A549 (cell line): ENCODE data around the gene JAGN1. TPM values are rescaled to one million over a fixed set of nuclear protein-coding genes. Genes with fewer than 3 reads are reported as not detected.

Experiments
- ATAC-seq, 2 experiments: fragments of 200-7000 bp in 1 of 2; fragments of >200 bp in 1 of 2; cut with Nextera tagmentation in 1 of 2; cut with Tn5 transposase in 1 of 2; 3 replicates each; pipeline versions ENCODE4 v1.8.0 to v1.9.1; 2018 to 2020; ENCODE audit warnings: mild to moderate bottlenecking in 1 of 2, moderate library complexity in 1 of 2
- CTCF ChIA-PET: fragments of 300-600 bp; sonication (Branson Sonifier 250); formaldehyde crosslinking; extraction: SDS; loops from one replicate; lab custom pipeline; 2021; ENCODE audit warnings: antibody characterized with exemption, inconsistent platforms; lab: Yijun Ruan, JAX
- POLR2A ChIA-PET: fragments of 350-600 bp; formaldehyde crosslinking; extraction: SDS; loops from one replicate; lab custom pipeline; 2021; ENCODE audit warnings: antibody characterized with exemption, inconsistent platforms; lab: Yijun Ruan, JAX
- DNase-seq, 2 experiments: peaks; one replicate each; pipeline versions ENCODE4 v3.0.0 to v3.0.0-alpha.2; 2011 to 2016; ENCODE audit warnings: low read depth in 1 of 2, low spot score in 1 of 2
- FAIRE-seq: peaks from 2 replicates; lab custom pipeline; 2011; peaks lifted over from hg19 to GRCh38; lab: Jason Lieb, UNC
- H3K27ac ChIP-seq, 2 experiments: fragments of >200 bp; sonication (Bioruptor Twin); formaldehyde crosslinking; 3 replicates each; pipeline ENCODE4 v1.5.1; 2016 to 2017
- H3K4me1 ChIP-seq: fragments of >200 bp; sonication (Bioruptor Twin); formaldehyde crosslinking; 3 replicates; pipeline ENCODE4 v1.6.1; 2016
- H3K4me2 ChIP-seq: fragments of >200 bp; sonication (Bioruptor Twin); formaldehyde crosslinking; 3 replicates; pipeline ENCODE4 v1.6.1; 2016
- H3K4me3 ChIP-seq: fragments of >200 bp; sonication (Bioruptor Twin); formaldehyde crosslinking; 3 replicates; pipeline ENCODE4 v1.5.1; 2016
- H3K9me3 ChIP-seq: fragments of >200 bp; sonication (Bioruptor Twin); formaldehyde crosslinking; 3 replicates; pipeline ENCODE4 v1.6.1; 2016
- CBX8 ChIP-seq: fragments of 200-600 bp; sonication (generic); IDR thresholded peaks from 2 replicates; pipeline ENCODE4 v1.6.1; 2016
- CEBPB ChIP-seq, 2 experiments: fragments of >200 bp in 1 of 2; sonication (Bioruptor Twin) in 1 of 2; formaldehyde crosslinking in 1 of 2; IDR thresholded peaks; 2 replicates each; pipeline ENCODE4 v1.6.1; 2012 to 2016
- CHD2 ChIP-seq: fragments of 150-350 bp; IDR thresholded peaks from 2 replicates; pipeline ENCODE4 v1.6.1; 2014; ENCODE audit warnings: low read length; ENCODE audit not compliant: partially characterized antibody
- CHD4 ChIP-seq: fragments of 200-600 bp; sonication (generic); IDR thresholded peaks from 2 replicates; pipeline ENCODE4 v1.6.1; 2016; ENCODE audit warnings: antibody characterized with exemption, mild to moderate bottlenecking, borderline replicate concordance
- FOSB ChIP-seq: fragments of 250-450 bp; sonication (Bioruptor Pico); IDR thresholded peaks from 2 replicates; pipeline ENCODE4 v1.5.0; 2020; ENCODE audit warnings: mild to moderate bottlenecking, moderate library complexity
- FOSL2 ChIP-seq, 2 experiments: fragments of 450-650 bp in 1 of 2; fragments of >200 bp in 1 of 2; sonication (Bioruptor Twin) in 1 of 2; formaldehyde crosslinking; IDR thresholded peaks; 2 replicates each; pipeline versions ENCODE4 v1.5.0 to v1.6.1; 2016 to 2020; ENCODE audit warnings: mild to moderate bottlenecking in 1 of 2, moderate library complexity in 1 of 2
- HEYL ChIP-seq: fragments of 250-450 bp; sonication (Bioruptor Pico); IDR thresholded peaks from 2 replicates; pipeline ENCODE4 v1.8.0; 2021; ENCODE audit warnings: mild to moderate bottlenecking, moderate library complexity
- JUN ChIP-seq, 2 experiments: fragments of >200 bp; sonication (Bioruptor Twin); formaldehyde crosslinking; IDR thresholded peaks; 2 replicates in 1 of 2; 3 replicates in 1 of 2; pipeline ENCODE4 v1.6.1; 2016 to 2017
- JUNB ChIP-seq: fragments of >200 bp; sonication (Bioruptor Twin); formaldehyde crosslinking; IDR thresholded peaks from 2 replicates; pipeline ENCODE4 v1.6.1; 2016
- MAFK ChIP-seq: fragments of 450-650 bp; IDR thresholded peaks from 2 replicates; pipeline ENCODE4 v1.6.1; 2014; ENCODE audit not compliant: partially characterized antibody
- NFE2L2 ChIP-seq: fragments of 150-350 bp; conservative IDR thresholded peaks from 2 replicates; pipeline ENCODE4 v1.6.1; 2014; ENCODE audit warnings: low read length
- NPAS2 ChIP-seq: fragments of 250-450 bp; sonication (Bioruptor Pico); IDR thresholded peaks from 2 replicates; pipeline ENCODE4 v1.8.0; 2022; ENCODE audit warnings: mild to moderate bottlenecking, moderate library complexity, borderline replicate concordance
- RAD21 ChIP-seq, 2 experiments: fragments of >200 bp in 1 of 2; sonication (Bioruptor Twin) in 1 of 2; formaldehyde crosslinking in 1 of 2; IDR thresholded peaks in 1 of 2; conservative IDR thresholded peaks in 1 of 2; 2 replicates in 1 of 2; 3 replicates in 1 of 2; pipeline ENCODE4 v1.6.1; 2012 to 2018; ENCODE audit warnings: inconsistent platforms in 1 of 2
- RFX5 ChIP-seq: fragments of 450-650 bp; IDR thresholded peaks from 2 replicates; pipeline ENCODE4 v1.7.1; 2014; ENCODE audit warnings: antibody characterized with exemption, mild to moderate bottlenecking, moderate library complexity
- RNF2 ChIP-seq: fragments of 200-600 bp; sonication (generic); IDR thresholded peaks from 2 replicates; pipeline ENCODE4 v1.6.1; 2016; ENCODE audit warnings: low read depth, mild to moderate bottlenecking, antibody characterized with exemption, moderate library complexity, borderline replicate concordance
- WGBS: methylation state at CpG from one replicate; pipeline ENCODE4 v1.1.6; 2017; ENCODE audit errors: missing lambda C conversion rate; 5-methylcytosine and 5-hydroxymethylcytosine counted together
- polyA plus RNA-seq, 4 experiments: library from polyadenylated mRNA; depleted of rRNA in 3 of 4; stranded (reverse); fragments of >200 nt; fragmentation: RNase III in 1 of 4; extraction: RNeasy Plus Mini Kit Qiagen cat#74134 plus additional on column Dnase treatment in 1 of 4; gene quantifications; 2 replicates in 3 of 4; 3 replicates in 1 of 4; pipeline ENCODE4 v1.2.3, GENCODE V29; 2011 to 2017
- TF ChIP-seq, protein P1 (sequence below): IDR thresholded peaks from 2 replicates; pipeline ENCODE4 v1.6.1; 2012
- TF ChIP-seq, protein P2 (sequence below): fragments of 250-450 bp; sonication (Bioruptor Pico); IDR thresholded peaks from 2 replicates; pipeline ENCODE4 v1.5.0; 2021; ENCODE audit warnings: mild to moderate bottlenecking, moderate library complexity, borderline replicate concordance
- TF ChIP-seq, protein P3 (sequence below): fragments of 450-650 bp; IDR thresholded peaks from 2 replicates; pipeline ENCODE4 v1.6.1; 2014; ENCODE audit warnings: antibody characterized with exemption

Gene JAGN1
- polyA plus RNA-seq, 2 of the 4 experiments (the other 2 are of a cell fraction) = 48.6 to 63.2 TPM

DNA sequence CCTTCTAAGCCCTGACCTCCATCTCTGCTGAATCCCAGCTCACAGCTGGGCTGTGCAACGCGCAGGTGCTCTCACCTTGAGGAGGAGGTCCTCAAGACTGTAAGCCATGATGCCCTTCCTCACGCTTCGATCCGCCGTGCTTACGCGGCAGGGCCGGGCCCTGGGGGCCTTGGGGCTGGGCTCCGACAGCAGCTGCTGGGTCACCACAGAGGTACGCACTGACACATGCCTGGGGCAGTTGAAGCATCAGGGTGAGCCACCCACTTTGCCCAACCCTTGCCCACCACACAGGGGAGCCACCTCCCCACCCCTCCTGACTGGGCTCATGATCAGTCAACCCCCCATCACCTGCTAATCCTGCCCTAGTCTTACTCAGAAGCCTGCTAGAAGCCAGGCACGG, 13.4 kb upstream of the JAGN1 start:
- TF ChIP-seq RFX5 (no peak), HEYL (CRISPR knock-in tag) (no peak), MAFK (no peak), RAD21 (conservative IDR thresholded peaks at IDR 0.05 in 1 of 2, IDR thresholded peaks at IDR 0.05 in 1 of 2) (0 out of 5 replicates have a peak, but pooled peaks of 1 of the 2 experiments have one; percentile 7), CBX8 (no peak), JUNB (no peak)
- Histone ChIP-seq H3K27ac (peak overlapping the region; percentile 8 to 75; a peak in 1 of 6 replicates), H3K4me3 (no peak overlapping the region), H3K4me1 (peaks cover 30% of the 10 kb centered on the region), H3K9me3 (no peaks in the 10 kb centered on the region), H3K4me2 (no peak overlapping the region)
- no peak for DNase-seq
- ChIA-PET POLR2A (no interaction called here), CTCF (interaction anchor here (0.7 to 1.0 kb wide), 2 partner anchors 12 to 100 kb away, joined by 3 read pairs; no protein-coding TSS in a partner anchor)
- 98% methylated on average over 11 of the region's 12 CpGs for WGBS
- no peak for ATAC-seq
- FAIRE-seq = no peak

DNA sequence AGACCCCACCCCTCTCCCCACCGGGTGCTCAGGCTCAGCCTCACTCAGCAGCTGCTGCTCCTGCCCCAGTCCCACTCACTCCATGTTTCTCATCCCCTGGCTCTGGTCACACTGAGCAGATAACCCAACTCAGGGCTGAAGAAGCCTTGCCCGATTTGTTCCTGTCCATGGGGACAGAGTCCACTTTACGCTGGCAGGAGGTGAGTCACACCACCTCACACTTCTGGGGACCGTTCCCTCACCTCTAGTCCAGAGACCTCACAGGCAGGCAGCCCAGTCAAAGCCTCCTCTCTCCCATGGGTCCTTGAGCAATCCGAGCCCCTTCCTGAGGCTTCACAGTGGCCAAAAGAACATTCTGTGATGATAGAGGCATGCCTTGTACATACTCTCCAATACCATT, 11.7 kb upstream of the JAGN1 start:
- Histone ChIP-seq H3K4me2 (peak overlapping the region; percentile 61), H3K27ac (peak overlapping the region; percentile 75 to 82), H3K4me3 (no peak overlapping the region; the same call in 2 of the 3 replicates), H3K9me3 (no peaks in the 10 kb centered on the region), H3K4me1 (peaks cover 31% of the 10 kb centered on the region)
- peak; percentile 65 to 74 for DNase-seq
- WGBS = 8% methylated on average over 4 of the region's 5 CpGs
- FAIRE-seq = no peak
- POLR2A ChIA-PET = interaction anchor here (1.9 kb wide), 1 partner anchor 11 kb away, joined by 21 read pairs; the partner anchor contains the start of gene JAGN1
- CTCF ChIA-PET = interaction anchor here (0.6 to 3.0 kb wide), 6 partner anchors 13 to 104 kb away, joined by 3 to 16 read pairs (median 6); partner anchors contain the start of gene CRELD1
- no peak for TF ChIP-seq NFE2L2
- TF ChIP-seq, protein P1, sequence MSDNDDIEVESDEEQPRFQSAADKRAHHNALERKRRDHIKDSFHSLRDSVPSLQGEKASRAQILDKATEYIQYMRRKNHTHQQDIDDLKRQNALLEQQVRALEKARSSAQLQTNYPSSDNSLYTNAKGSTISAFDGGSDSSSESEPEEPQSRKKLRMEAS = 0 out of 2 replicates have a peak, but pooled peaks have one; percentile 32
- TF ChIP-seq JUN (IDR thresholded peaks at IDR 0.05) = no peak
- TF ChIP-seq FOSB (CRISPR knock-in tag) = no peak
- TF ChIP-seq FOSL2 (IDR thresholded peaks at IDR 0.05) = no peak
- peak; percentile 40 for TF ChIP-seq FOSL2 (CRISPR knock-in tag; IDR thresholded peaks at IDR 0.05)
- peak; percentile 84 to 88 for ATAC-seq

DNA sequence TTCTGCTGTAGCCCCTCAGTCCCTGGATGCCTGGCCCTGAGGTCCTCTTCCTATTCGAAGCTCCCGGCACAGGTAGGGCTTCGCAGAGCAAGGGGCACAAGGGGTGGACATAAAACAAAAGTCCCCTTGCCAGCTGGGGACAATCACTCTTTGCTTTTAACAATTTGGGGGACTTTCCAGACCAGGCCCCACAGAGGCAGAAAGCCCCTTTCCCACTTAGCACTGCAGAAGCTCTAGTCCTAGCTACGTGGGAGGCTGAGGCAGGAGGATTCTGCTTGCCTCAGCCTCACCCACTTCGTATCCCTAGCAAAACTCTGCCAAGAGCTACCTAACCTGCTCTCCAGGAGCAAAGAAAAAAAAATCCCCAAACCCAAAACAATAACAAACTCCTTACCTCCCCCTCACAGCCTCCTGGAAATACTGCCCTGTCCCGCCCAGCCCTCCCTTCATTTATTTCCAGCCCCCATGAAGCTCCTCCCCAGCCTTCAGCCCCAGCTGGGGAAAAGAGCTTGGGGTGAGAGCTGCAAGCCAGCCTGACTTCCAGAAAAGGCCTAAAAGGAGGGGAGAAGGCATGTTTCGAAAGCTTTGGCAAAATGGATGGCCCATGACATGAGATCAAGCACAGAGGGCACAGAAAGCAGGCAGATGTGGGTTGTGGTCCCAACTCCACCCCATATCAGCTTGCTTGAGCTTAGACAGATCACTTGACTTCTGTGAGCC, 10.4 kb upstream of the JAGN1 start, which contains the start of gene CIDEC:
CIDEC (minus strand) TSS at position 424 of the 720 bp plus-strand sequence. CDS start 1,767 bp downstream, outside the sequence.
- Histone ChIP-seq H3K27ac (peak within 1 kb of the TSS; percentile 75 to 82), H3K4me1 (peaks cover 41% of the 10 kb centered on the region), H3K4me3 (no peak within 1 kb of the TSS), H3K9me3 (no peaks in the 10 kb centered on the region), H3K4me2 (peak within 1 kb of the TSS; percentile 61)
- no peak for TF ChIP-seq NPAS2 (CRISPR knock-in tag)
- TF ChIP-seq, protein P2, sequence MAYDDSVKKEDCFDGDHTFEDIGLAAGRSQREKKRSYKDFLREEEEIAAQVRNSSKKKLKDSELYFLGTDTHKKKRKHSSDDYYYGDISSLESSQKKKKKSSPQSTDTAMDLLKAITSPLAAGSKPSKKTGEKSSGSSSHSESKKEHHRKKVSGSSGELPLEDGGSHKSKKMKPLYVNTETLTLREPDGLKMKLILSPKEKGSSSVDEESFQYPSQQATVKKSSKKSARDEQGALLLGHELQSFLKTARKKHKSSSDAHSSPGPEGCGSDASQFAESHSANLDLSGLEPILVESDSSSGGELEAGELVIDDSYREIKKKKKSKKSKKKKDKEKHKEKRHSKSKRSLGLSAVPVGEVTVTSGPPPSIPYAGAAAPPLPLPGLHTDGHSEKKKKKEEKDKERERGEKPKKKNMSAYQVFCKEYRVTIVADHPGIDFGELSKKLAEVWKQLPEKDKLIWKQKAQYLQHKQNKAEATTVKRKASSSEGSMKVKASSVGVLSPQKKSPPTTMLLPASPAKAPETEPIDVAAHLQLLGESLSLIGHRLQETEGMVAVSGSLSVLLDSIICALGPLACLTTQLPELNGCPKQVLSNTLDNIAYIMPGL (CRISPR knock-in tag) = no peak
- TF ChIP-seq CEBPB (IDR thresholded peaks at IDR 0.05) = no peak
- no peak for TF ChIP-seq RAD21 (conservative IDR thresholded peaks at IDR 0.05 in 1 of 2, IDR thresholded peaks at IDR 0.05 in 1 of 2)
- TF ChIP-seq, protein P3, sequence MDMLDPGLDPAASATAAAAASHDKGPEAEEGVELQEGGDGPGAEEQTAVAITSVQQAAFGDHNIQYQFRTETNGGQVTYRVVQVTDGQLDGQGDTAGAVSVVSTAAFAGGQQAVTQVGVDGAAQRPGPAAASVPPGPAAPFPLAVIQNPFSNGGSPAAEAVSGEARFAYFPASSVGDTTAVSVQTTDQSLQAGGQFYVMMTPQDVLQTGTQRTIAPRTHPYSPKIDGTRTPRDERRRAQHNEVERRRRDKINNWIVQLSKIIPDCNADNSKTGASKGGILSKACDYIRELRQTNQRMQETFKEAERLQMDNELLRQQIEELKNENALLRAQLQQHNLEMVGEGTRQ = no peak
- no peak for TF ChIP-seq JUNB
- TF ChIP-seq CHD4 = no peak
- no peak for TF ChIP-seq RNF2
- no peak for TF ChIP-seq CHD2
- POLR2A ChIA-PET = interaction anchor here (0.5 to 1.9 kb wide), 2 partner anchors 9 to 10 kb away, joined by 6 to 21 read pairs; partner anchors contain the start of gene JAGN1
- FAIRE-seq (no peak), ATAC-seq (no peak), DNase-seq (no peak)
- WGBS = 95% methylated on average over 7 of the region's 7 CpGs
- CTCF ChIA-PET = interaction anchor here (1.0 to 3.0 kb wide), 5 partner anchors 31 to 66 kb away, joined by 3 to 16 read pairs (median 8); partner anchors contain the start of genes CRELD1 and IL17RC
